WERI-Rb-1 (cell line): ENCODE data around the gene CEP162.

ENCODE experiments used
- DNase-seq: peaks from one replicate; pipeline ENCODE4 v3.0.0-alpha.2; 2020
- H3K27ac ChIP-seq: fragments of 250-450 bp; sonication (Bioruptor Pico); 2 replicates; pipeline ENCODE4 v1.5.1; 2020; ENCODE audit warnings: mild to moderate bottlenecking, moderate library complexity
- H3K27me3 ChIP-seq: fragments of 250-450 bp; sonication (Bioruptor Pico); 2 replicates; pipeline ENCODE4 v1.5.1; 2021; ENCODE audit warnings: mild to moderate bottlenecking, low read depth, moderate library complexity; ENCODE audit not compliant: insufficient read depth, severe bottlenecking
- H3K36me3 ChIP-seq: fragments of 250-450 bp; sonication (Bioruptor Pico); 2 replicates; pipeline ENCODE4 v1.5.1; 2020; ENCODE audit warnings: mild to moderate bottlenecking, moderate library complexity
- H3K4me3 ChIP-seq: 2 replicates; pipeline ENCODE4 v1.5.1; 2011; ENCODE audit warnings: low read depth, mild to moderate bottlenecking, control low read depth, low read length
- H3K9me3 ChIP-seq: fragments of 250-450 bp; sonication (Bioruptor Pico); 2 replicates; pipeline ENCODE4 v1.5.1; 2021; ENCODE audit warnings: mild to moderate bottlenecking, moderate library complexity; ENCODE audit not compliant: severe bottlenecking
- CTCF ChIP-seq: IDR thresholded peaks from 2 replicates; pipeline ENCODE4 v1.5.1; 2011; ENCODE audit warnings: low read depth, mild to moderate bottlenecking, control low read depth, inconsistent platforms, low read length

Gene CEP162

GRCh38 chr6:84161190-84161589 is 66.3 kb downstream of the CEP162 start:
- TF ChIP-seq CTCF: no peak
- Histone ChIP-seq H3K27ac (no peak overlapping the region), H3K9me3 (no peaks in the 10 kb centered on the region), H3K27me3 (no peaks in the 10 kb centered on the region), H3K4me3 (no peak overlapping the region), H3K36me3 (peaks cover 10% of the 10 kb centered on the region)
- DNase-seq: no peak

GRCh38 chr6:84156306-84156705 is 71.1 kb downstream of the CEP162 start:
- Histone ChIP-seq H3K27me3 (no peaks in the 10 kb centered on the region), H3K27ac (no peak overlapping the region), H3K9me3 (no peaks in the 10 kb centered on the region), H3K4me3 (no peak overlapping the region), H3K36me3 (peaks cover 18% of the 10 kb centered on the region)
- no peak for DNase-seq
- no peak for TF ChIP-seq CTCF

GRCh38 chr6:84151669-84152068 is 75.8 kb downstream of the CEP162 start:
- DNase-seq: no peak
- Histone ChIP-seq H3K4me3 (no peak overlapping the region), H3K36me3 (peaks cover 12% of the 10 kb centered on the region), H3K27ac (no peak overlapping the region), H3K9me3 (no peaks in the 10 kb centered on the region), H3K27me3 (no peaks in the 10 kb centered on the region)
- no peak for TF ChIP-seq CTCF

GRCh38 chr6:84150705-84151104 is 76.7 kb downstream of the CEP162 start:
- H3K9me3 ChIP-seq: no peaks in the 10 kb centered on the region
- H3K36me3 ChIP-seq: peaks cover 12% of the 10 kb centered on the region
- no peak overlapping the region for H3K4me3 ChIP-seq
- TF ChIP-seq CTCF: no peak
- H3K27me3 ChIP-seq: no peaks in the 10 kb centered on the region
- H3K27ac ChIP-seq: no peak overlapping the region
- no peak for DNase-seq

GRCh38 chr6:84141521-84141920 is 85.9 kb downstream of the CEP162 start:
- H3K4me3 ChIP-seq: no peak overlapping the region
- no peaks in the 10 kb centered on the region for H3K9me3 ChIP-seq
- no peak for TF ChIP-seq CTCF
- no peaks in the 10 kb centered on the region for H3K27me3 ChIP-seq
- no peak overlapping the region for H3K27ac ChIP-seq
- DNase-seq: no peak
- peaks cover 7% of the 10 kb centered on the region for H3K36me3 ChIP-seq

GRCh38 chr6:84139311-84139710 is 88.1 kb downstream of the CEP162 start:
- no peaks in the 10 kb centered on the region for H3K9me3 ChIP-seq
- H3K27me3 ChIP-seq: no peaks in the 10 kb centered on the region
- DNase-seq: no peak
- H3K36me3 ChIP-seq: peaks cover 11% of the 10 kb centered on the region
- H3K4me3 ChIP-seq: no peak overlapping the region
- TF ChIP-seq CTCF: no peak
- no peak overlapping the region for H3K27ac ChIP-seq
